ENCODE results near the gene TSHZ2.
"Not testable (repeated sequence)": the region's sequence is repeated elsewhere in the genome, so short reads cannot be mapped to it uniquely, and the experiment has no call there.

Gene TSHZ2

GRCh38 chr20:53412577-53413185 is 440.5 kb downstream of the TSHZ2 start:
- in situ Hi-C loops (cut with HindIII; ENCODE audit: low sequenced_read_pairs), result no loop called here
- H3K4me3 ChIP-seq (ENCODE audit: low read depth, low read length), result no peak overlapping the region

GRCh38 chr20:53413186-53413631 is 441.1 kb downstream of the TSHZ2 start:
- peak; percentile 31 for TF ChIP-seq CTCF (IDR thresholded peaks at IDR 0.05; ENCODE audit: low read depth, low read length)
- in situ Hi-C loops (cut with HindIII; ENCODE audit: low sequenced_read_pairs), result no loop called here
- H3K4me3 ChIP-seq (ENCODE audit: low read depth, low read length), result no peak overlapping the region
- no peak for DNase-seq (ENCODE audit: low read depth, low spot score)

More at GRCh38 chr20:53412577-53413185, 440.5 kb downstream of the TSHZ2 start:
- no peak for DNase-seq (ENCODE audit: low read depth, low spot score)
- no peak for TF ChIP-seq CTCF (IDR thresholded peaks at IDR 0.05; ENCODE audit: low read depth, low read length)

GRCh38 chr20:53413845-53414244 is 441.7 kb downstream of the TSHZ2 start:
- DNase-seq (ENCODE audit: low read depth, low spot score); in situ Hi-C loops (cut with HindIII; ENCODE audit: low sequenced_read_pairs); H3K4me3 ChIP-seq (ENCODE audit: low read depth, low read length): not testable (repeated sequence)

GRCh38 chr20:53419693-53420460 is 447.7 kb downstream of the TSHZ2 start:
- in situ Hi-C loops (cut with HindIII; ENCODE audit: low sequenced_read_pairs), result no loop called here
- DNase-seq (ENCODE audit: low read depth, low spot score), result no peak
- H3K4me3 ChIP-seq (ENCODE audit: low read depth, low read length), result no peak overlapping the region

GRCh38 chr20:53421343-53421742 is 449.2 kb downstream of the TSHZ2 start:
- H3K4me3 ChIP-seq (ENCODE audit: low read depth, low read length), result no peak overlapping the region
- TF ChIP-seq CTCF (IDR thresholded peaks at IDR 0.05; ENCODE audit: low read depth, low read length), result no peak
- DNase-seq (ENCODE audit: low read depth, low spot score), result no peak
- in situ Hi-C loops (cut with HindIII; ENCODE audit: low sequenced_read_pairs), result no loop called here

More at GRCh38 chr20:53419693-53420460, 447.7 kb downstream of the TSHZ2 start:
- TF ChIP-seq CTCF (IDR thresholded peaks at IDR 0.05; ENCODE audit: low read depth, low read length), result no peak

- TF ChIP-seq CTCF (IDR thresholded peaks at IDR 0.05; ENCODE audit: low read depth, low read length), result no peak
- in situ Hi-C loops (cut with HindIII; ENCODE audit: low sequenced_read_pairs), result no loop called here
- DNase-seq (ENCODE audit: low read depth, low spot score), result no peak
- H3K4me3 ChIP-seq (ENCODE audit: low read depth, low read length), result no peak overlapping the region
These were observed 449.9 kb downstream of the TSHZ2 start for GRCh38 chr20:53422039-53422438.

GRCh38 chr20:53423587-53424146 is 451.5 kb downstream of the TSHZ2 start:
- no peak overlapping the region for H3K4me3 ChIP-seq (ENCODE audit: low read depth, low read length)
- no peak for TF ChIP-seq CTCF (IDR thresholded peaks at IDR 0.05; ENCODE audit: low read depth, low read length)
- no peak for DNase-seq (ENCODE audit: low read depth, low spot score)
- in situ Hi-C loops (cut with HindIII; ENCODE audit: low sequenced_read_pairs), result no loop called here
